Mammary epithelial cell (primary cell): ENCODE measurements around the gene DVL1.

Source experiments
- EZH2 ChIP-seq: IDR thresholded peaks from 2 replicates; pipeline ENCODE4 v1.6.1; 2012; ENCODE audit warnings: low read length, inconsistent platforms, borderline replicate concordance
- TF ChIP-seq, protein P1 (sequence below), 2 donors: IDR thresholded peaks in 1 of 2; conservative IDR thresholded peaks in 1 of 2; 2 replicates each; pipeline ENCODE4 v1.5.1; 2011 to 2012; ENCODE audit warnings: inconsistent platforms in 2 of 2, low read length in 2 of 2, mild to moderate bottlenecking in 2 of 2, control low read depth in 1 of 2, low read depth in 1 of 2; ENCODE audit not compliant: insufficient read depth in 1 of 2; ENCODE audit errors: extremely low read depth in 1 of 2

DNA sequence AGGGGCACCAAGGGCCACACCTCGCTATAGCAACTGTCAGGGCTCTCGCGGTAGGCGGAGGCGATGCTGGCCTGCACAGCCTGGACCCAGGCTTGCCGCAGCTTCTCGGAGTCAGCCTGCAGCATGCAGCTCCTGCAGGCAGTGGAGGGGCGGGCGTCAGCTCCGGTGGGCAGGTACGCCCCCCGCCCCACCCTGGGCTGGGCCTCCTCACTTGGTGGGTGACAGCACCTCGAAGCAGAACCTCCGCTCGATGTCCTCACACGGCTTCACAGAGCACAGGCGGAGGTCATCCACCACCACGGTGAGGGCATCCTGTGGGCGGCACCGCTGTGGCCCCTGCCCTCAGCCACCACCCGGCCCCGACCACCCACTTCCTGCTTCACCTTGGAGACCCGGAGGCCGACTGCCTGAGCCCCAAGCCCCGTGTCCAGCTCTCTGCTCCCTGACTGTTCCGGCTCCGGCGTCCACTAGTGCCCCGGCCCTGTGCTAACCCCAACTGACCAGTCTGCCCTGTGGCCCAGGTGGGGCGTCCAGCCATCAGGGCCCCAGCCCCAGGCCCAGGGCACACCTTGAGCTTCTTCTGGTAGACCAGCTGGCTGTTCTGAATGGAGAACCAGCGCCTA, 51.3 kb downstream of the DVL1 start:
- TF ChIP-seq EZH2, result no peak
- TF ChIP-seq, protein P1, sequence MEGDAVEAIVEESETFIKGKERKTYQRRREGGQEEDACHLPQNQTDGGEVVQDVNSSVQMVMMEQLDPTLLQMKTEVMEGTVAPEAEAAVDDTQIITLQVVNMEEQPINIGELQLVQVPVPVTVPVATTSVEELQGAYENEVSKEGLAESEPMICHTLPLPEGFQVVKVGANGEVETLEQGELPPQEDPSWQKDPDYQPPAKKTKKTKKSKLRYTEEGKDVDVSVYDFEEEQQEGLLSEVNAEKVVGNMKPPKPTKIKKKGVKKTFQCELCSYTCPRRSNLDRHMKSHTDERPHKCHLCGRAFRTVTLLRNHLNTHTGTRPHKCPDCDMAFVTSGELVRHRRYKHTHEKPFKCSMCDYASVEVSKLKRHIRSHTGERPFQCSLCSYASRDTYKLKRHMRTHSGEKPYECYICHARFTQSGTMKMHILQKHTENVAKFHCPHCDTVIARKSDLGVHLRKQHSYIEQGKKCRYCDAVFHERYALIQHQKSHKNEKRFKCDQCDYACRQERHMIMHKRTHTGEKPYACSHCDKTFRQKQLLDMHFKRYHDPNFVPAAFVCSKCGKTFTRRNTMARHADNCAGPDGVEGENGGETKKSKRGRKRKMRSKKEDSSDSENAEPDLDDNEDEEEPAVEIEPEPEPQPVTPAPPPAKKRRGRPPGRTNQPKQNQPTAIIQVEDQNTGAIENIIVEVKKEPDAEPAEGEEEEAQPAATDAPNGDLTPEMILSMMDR (conservative IDR thresholded peaks at IDR 0.05 in 1 of 2, IDR thresholded peaks at IDR 0.05 in 1 of 2; ENCODE audit: extremely low read depth in 1 of 2, insufficient read depth in 1 of 2, low read depth in 1 of 2, low read length in 2 of 2), result no peak
